Keratinocyte (primary cell): ENCODE measurements around the gene SNW1. TPM values are rescaled to one million over a fixed set of nuclear protein-coding genes. Genes with fewer than 3 reads are reported as not detected.

Experiments
- DNase-seq: peaks from one replicate; pipeline ENCODE4 v3.0.0-alpha.2; 2011; ENCODE audit warnings: low read depth, missing footprints, low spot score
- FAIRE-seq: peaks from 2 replicates; lab custom pipeline; 2011; peaks lifted over from hg19 to GRCh38; lab: Jason Lieb, UNC
- H2AFZ ChIP-seq: 2 replicates; pipeline ENCODE4 v1.6.0; 2012; ENCODE audit warnings: low read length, control low read depth, inconsistent platforms; ENCODE audit not compliant: control insufficient read depth
- H3K27ac ChIP-seq: 2 replicates; pipeline ENCODE4 v1.5.1; 2011; ENCODE audit warnings: low read length; ENCODE audit not compliant: control insufficient read depth, insufficient read depth
- H3K27me3 ChIP-seq: 3 replicates; pipeline ENCODE4 v1.6.0; 2011; ENCODE audit warnings: low read length; ENCODE audit not compliant: control insufficient read depth, insufficient read depth; ENCODE audit errors: extremely low read depth
- H3K36me3 ChIP-seq, 2 experiments: 2 replicates in 1 of 2; 3 replicates in 1 of 2; pipeline ENCODE4 v1.5.1; 2011; ENCODE audit warnings: low read length in 2 of 2, mild to moderate bottlenecking in 1 of 2; ENCODE audit not compliant: control insufficient read depth in 2 of 2, insufficient read depth in 2 of 2; ENCODE audit errors: extremely low read depth in 1 of 2
- H3K4me1 ChIP-seq: 3 replicates; pipeline ENCODE4 v1.5.1; 2011; ENCODE audit warnings: low read length; ENCODE audit not compliant: control insufficient read depth, insufficient read depth; ENCODE audit errors: extremely low read depth
- H3K4me2 ChIP-seq: 3 replicates; pipeline ENCODE4 v1.6.0; 2011; ENCODE audit warnings: low read depth, low read length; ENCODE audit not compliant: control insufficient read depth, insufficient read depth; ENCODE audit errors: extremely low read depth
- H3K4me3 ChIP-seq, 3 experiments: fragments of 200-600 bp in 1 of 3; sonication (generic) in 1 of 3; 2 replicates in 2 of 3; 3 replicates in 1 of 3; pipeline ENCODE4 v1.5.1; 2011 to 2016; ENCODE audit warnings: low read length in 3 of 3, mild to moderate bottlenecking in 3 of 3, control low read depth in 2 of 3, inconsistent platforms in 1 of 3, low read depth in 1 of 3, mixed read lengths in 1 of 3, mixed run types in 1 of 3, moderate library complexity in 1 of 3; ENCODE audit not compliant: control insufficient read depth in 2 of 3, insufficient read depth in 2 of 3; ENCODE audit errors: extremely low read depth in 1 of 3
- H3K79me2 ChIP-seq: 2 replicates; pipeline ENCODE4 v1.6.0; 2012; ENCODE audit warnings: low read length; ENCODE audit not compliant: control insufficient read depth, insufficient read depth
- H3K9ac ChIP-seq: 3 replicates; pipeline ENCODE4 v1.6.0; 2011; ENCODE audit warnings: low read length; ENCODE audit not compliant: control insufficient read depth, insufficient read depth; ENCODE audit errors: extremely low read depth
- H3K9me1 ChIP-seq: 3 replicates; pipeline ENCODE4 v1.6.0; 2011; ENCODE audit warnings: low read length; ENCODE audit not compliant: control insufficient read depth, insufficient read depth; ENCODE audit errors: extremely low read depth
- H3K9me3 ChIP-seq: 2 replicates; pipeline ENCODE4 v1.5.1; 2012; ENCODE audit warnings: low read depth, low read length; ENCODE audit not compliant: control insufficient read depth
- H4K20me1 ChIP-seq: 3 replicates; pipeline ENCODE4 v1.6.0; 2011; ENCODE audit warnings: low read length; ENCODE audit not compliant: control insufficient read depth, insufficient read depth; ENCODE audit errors: extremely low read depth
- EZH2 ChIP-seq: IDR thresholded peaks from one replicate; pipeline ENCODE4 v1.6.1; 2012; ENCODE audit warnings: inconsistent platforms, mild to moderate bottlenecking, low read length, moderate library complexity
- dilution Hi-C: fragments of 300-500 bp; cut with MboI; formaldehyde crosslinking; loops from one replicate; pipeline ENCODE4 v1.7.0; 2020; ENCODE audit warnings: low sequenced_read_pairs; ENCODE audit not compliant: extremely low pct_ligation_motif_present
- polyA plus RNA-seq, 5 experiments: library from polyadenylated mRNA; depleted of rRNA in 3 of 5; stranded (reverse) in 3 of 5; stranded (forward) in 1 of 5; unstranded in 1 of 5; fragments of >200 nt; gene quantifications; 1 replicate in 1 of 5; 2 replicates in 3 of 5; 3 replicates in 1 of 5; pipeline versions ENCODE4 v1.2.1 to v1.2.3, GENCODE V29; 2011 to 2012; ENCODE audit warnings: missing spikeins in 2 of 5, low read depth in 1 of 5, low replicate concordance in 1 of 5
- TF ChIP-seq, protein P1 (sequence below), 3 experiments: IDR thresholded peaks in 1 of 3; conservative IDR thresholded peaks in 1 of 3; optimal IDR thresholded peaks in 1 of 3; 2 replicates in 2 of 3; 3 replicates in 1 of 3; pipeline versions ENCODE3 to v1.5.1; 2011; ENCODE audit warnings: low read length in 3 of 3, mild to moderate bottlenecking in 3 of 3, moderate library complexity in 2 of 3, control low read depth in 1 of 3, inconsistent platforms in 1 of 3; ENCODE audit not compliant: insufficient read depth in 2 of 3; ENCODE audit errors: extremely low read depth in 1 of 3

The SNW1 gene
- polyA plus RNA-seq, 1 donor (not counting 4 experiments of a cell fraction or from before 2014, with no cell fraction given): 52.5 TPM

DNA sequence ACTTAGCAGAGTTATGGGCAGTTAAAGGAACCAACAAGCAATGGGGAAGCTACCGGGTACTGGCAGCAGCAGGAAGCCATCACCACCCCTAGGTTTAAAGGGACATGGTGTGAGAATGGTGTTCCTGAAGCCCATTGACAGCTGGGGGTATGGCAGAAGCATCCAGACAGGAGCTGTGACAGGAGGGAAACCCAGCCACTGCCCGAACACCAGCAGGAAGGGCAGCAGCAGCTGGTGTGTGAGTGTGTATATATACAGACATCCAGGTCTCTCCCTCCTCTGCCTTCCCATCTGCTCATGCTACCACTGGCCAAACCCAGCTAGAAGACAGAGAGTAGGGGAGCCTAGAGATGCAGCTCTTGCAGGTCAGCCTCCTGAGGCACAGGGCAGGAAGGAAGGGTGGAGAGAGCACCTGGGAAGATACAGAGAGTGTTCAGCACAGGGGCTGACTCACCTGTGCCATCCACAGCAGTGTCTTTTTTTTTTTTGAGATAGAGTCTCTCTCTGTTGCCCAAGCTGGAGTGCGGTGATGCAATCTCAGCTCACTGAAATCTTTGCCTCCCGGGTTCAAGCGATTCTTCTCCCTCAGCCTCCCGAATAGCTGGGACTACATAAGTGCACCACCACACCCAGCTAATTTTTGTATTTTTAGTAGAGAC lies 29.7 kb upstream of the SNW1 start:
- H3K36me3 ChIP-seq: no peaks in the 10 kb centered on the region
- H4K20me1 ChIP-seq: no peaks in the 10 kb centered on the region
- DNase-seq (peak; percentile 2), FAIRE-seq (no peak)
- no peaks in the 10 kb centered on the region for H3K9me3 ChIP-seq
- H3K9ac ChIP-seq: no peak overlapping the region
- H2AFZ ChIP-seq: no peak overlapping the region
- peaks cover 11% of the 10 kb centered on the region for H3K4me1 ChIP-seq
- H3K4me3 ChIP-seq: no peak overlapping the region
- no peaks in the 10 kb centered on the region for H3K9me1 ChIP-seq
- H3K4me2 ChIP-seq: no peak overlapping the region
- TF ChIP-seq, protein P1, sequence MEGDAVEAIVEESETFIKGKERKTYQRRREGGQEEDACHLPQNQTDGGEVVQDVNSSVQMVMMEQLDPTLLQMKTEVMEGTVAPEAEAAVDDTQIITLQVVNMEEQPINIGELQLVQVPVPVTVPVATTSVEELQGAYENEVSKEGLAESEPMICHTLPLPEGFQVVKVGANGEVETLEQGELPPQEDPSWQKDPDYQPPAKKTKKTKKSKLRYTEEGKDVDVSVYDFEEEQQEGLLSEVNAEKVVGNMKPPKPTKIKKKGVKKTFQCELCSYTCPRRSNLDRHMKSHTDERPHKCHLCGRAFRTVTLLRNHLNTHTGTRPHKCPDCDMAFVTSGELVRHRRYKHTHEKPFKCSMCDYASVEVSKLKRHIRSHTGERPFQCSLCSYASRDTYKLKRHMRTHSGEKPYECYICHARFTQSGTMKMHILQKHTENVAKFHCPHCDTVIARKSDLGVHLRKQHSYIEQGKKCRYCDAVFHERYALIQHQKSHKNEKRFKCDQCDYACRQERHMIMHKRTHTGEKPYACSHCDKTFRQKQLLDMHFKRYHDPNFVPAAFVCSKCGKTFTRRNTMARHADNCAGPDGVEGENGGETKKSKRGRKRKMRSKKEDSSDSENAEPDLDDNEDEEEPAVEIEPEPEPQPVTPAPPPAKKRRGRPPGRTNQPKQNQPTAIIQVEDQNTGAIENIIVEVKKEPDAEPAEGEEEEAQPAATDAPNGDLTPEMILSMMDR (optimal IDR thresholded peaks at IDR 0.05 in 1 of 3, IDR thresholded peaks at IDR 0.05 in 1 of 3, conservative IDR thresholded peaks at IDR 0.05 in 1 of 3; ENCODE audit: extremely low read depth in 1 of 3, insufficient read depth in 2 of 3, low read length in 3 of 3): no peak
- no peaks in the 10 kb centered on the region for H3K27me3 ChIP-seq
- dilution Hi-C loops: no loop called here
- no peak overlapping the region for H3K27ac ChIP-seq
- no peaks in the 10 kb centered on the region for H3K79me2 ChIP-seq

DNA sequence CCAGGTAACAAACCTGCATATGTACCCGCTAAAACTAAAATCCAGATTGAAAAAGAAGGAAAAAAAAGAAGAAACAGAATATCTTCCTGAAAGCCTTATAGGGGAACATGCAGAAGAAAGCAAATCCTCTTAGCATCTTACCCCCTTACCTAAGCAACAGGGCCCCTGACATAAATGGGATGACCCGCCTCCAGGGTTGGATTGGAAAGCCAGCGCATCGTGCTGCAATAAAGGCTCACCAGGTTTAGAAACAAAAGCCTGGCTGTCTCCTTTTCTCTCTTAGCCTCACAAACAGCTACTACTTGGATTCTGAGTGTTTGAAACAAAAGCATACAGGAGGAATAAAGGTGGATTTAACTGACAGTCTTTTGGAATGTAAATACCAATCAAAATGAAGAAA lies 25.2 kb upstream of the SNW1 start:
- no peaks in the 10 kb centered on the region for H4K20me1 ChIP-seq
- peaks cover 8% of the 10 kb centered on the region for H3K4me1 ChIP-seq
- no peaks in the 10 kb centered on the region for H3K9me3 ChIP-seq
- no peaks in the 10 kb centered on the region for H3K27me3 ChIP-seq
- FAIRE-seq: no peak
- no peaks in the 10 kb centered on the region for H3K79me2 ChIP-seq
- H3K27ac ChIP-seq: no peak overlapping the region
- no peak overlapping the region for H2AFZ ChIP-seq
- TF ChIP-seq, protein P1 (optimal IDR thresholded peaks at IDR 0.05 in 1 of 3, IDR thresholded peaks at IDR 0.05 in 1 of 3, conservative IDR thresholded peaks at IDR 0.05 in 1 of 3; ENCODE audit: extremely low read depth in 1 of 3, insufficient read depth in 2 of 3, low read length in 3 of 3): no peak
- TF ChIP-seq EZH2: no peak
- no peak overlapping the region for H3K4me2 ChIP-seq
- no peak overlapping the region for H3K4me3 ChIP-seq
- no peak for DNase-seq
- H3K9me1 ChIP-seq: no peaks in the 10 kb centered on the region
- H3K36me3 ChIP-seq: no peaks in the 10 kb centered on the region
- dilution Hi-C loops: no loop called here
- no peak overlapping the region for H3K9ac ChIP-seq
